ENCODE results near the gene TMEM236. TPM values are rescaled to one million over a fixed set of nuclear protein-coding genes. Genes with fewer than 3 reads are reported as not detected.

The TMEM236 gene, protein sequence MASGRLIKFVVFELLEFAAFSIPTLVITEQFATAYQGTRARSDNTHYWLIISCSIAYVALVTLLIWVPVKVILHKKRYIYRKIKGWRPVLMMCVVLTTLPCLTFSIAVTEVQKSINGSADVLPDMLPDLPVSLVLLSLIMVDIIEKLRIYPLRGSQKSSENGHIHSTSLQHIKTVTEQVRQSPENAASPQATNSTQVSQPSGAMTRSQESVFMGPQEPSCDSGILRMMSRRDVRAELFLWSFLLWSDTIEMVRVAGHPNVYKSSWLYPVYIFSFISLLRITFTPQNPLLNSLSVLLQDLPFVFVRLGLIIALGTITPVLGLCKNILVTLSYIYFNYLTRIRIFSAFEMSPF
- total RNA-seq = under 1 TPM; 0.14 to 0.45 TPM

DNA sequence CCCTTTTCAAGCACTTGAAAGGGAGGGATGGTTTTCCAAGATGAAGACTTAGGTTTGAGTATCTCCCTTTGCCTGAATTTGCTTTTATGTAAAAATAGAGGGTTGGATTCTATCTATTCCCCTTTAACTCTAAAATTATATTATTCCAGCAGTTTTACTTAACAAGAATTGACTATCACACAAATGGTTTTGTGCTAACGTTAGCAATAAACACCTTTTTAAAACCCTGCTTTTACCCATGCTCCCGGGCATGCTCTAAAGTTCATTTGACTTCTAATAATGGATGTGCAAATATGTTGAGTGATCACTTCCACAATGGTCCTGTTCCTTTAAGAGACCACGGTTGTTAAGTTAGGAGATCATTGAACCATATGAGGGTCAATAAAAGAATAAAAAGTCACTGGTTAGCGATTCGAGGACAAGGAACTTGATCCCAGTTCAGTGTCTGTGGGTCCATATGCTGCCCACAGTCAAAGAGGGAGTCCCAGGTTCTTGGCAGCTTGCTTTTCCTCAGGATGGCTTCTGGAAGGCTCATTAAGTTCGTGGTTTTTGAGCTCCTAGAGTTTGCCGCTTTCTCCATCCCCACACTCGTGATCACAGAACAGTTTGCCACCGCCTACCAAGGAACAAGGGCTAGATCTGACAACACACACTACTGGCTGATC lies at the start of gene TMEM236:
Gene TMEM236 (plus strand): TSS at position 421 of the 665 bp plus-strand sequence. CDS start 95 bp downstream, at position 516.
- intact Hi-C loops (cut with DNase I) = no loop called here
- H3K36me3 ChIP-seq = no peaks in the 10 kb centered on the region
- TF ChIP-seq POLR2AphosphoS5 (IDR thresholded peaks at IDR 0.05) (no peak), POLR2A (IDR thresholded peaks at IDR 0.05) (no peak)
- TF ChIP-seq, protein P1, sequence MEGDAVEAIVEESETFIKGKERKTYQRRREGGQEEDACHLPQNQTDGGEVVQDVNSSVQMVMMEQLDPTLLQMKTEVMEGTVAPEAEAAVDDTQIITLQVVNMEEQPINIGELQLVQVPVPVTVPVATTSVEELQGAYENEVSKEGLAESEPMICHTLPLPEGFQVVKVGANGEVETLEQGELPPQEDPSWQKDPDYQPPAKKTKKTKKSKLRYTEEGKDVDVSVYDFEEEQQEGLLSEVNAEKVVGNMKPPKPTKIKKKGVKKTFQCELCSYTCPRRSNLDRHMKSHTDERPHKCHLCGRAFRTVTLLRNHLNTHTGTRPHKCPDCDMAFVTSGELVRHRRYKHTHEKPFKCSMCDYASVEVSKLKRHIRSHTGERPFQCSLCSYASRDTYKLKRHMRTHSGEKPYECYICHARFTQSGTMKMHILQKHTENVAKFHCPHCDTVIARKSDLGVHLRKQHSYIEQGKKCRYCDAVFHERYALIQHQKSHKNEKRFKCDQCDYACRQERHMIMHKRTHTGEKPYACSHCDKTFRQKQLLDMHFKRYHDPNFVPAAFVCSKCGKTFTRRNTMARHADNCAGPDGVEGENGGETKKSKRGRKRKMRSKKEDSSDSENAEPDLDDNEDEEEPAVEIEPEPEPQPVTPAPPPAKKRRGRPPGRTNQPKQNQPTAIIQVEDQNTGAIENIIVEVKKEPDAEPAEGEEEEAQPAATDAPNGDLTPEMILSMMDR (IDR thresholded peaks at IDR 0.05) = no peak
- DNase-seq (ENCODE audit: low spot score) = no peak
- no peak within 1 kb of the TSS for H3K4me3 ChIP-seq
- H3K4me1 ChIP-seq (replicated peaks) = no peaks in the 10 kb centered on the region
- no peaks in the 10 kb centered on the region for H3K9me3 ChIP-seq
- 44% methylated on average over 9 of the region's 9 CpGs for WGBS
- H3K27me3 ChIP-seq (replicated peaks; ENCODE audit: insufficient read depth) = no peaks in the 10 kb centered on the region
- no peak within 1 kb of the TSS for H3K27ac ChIP-seq

DNA sequence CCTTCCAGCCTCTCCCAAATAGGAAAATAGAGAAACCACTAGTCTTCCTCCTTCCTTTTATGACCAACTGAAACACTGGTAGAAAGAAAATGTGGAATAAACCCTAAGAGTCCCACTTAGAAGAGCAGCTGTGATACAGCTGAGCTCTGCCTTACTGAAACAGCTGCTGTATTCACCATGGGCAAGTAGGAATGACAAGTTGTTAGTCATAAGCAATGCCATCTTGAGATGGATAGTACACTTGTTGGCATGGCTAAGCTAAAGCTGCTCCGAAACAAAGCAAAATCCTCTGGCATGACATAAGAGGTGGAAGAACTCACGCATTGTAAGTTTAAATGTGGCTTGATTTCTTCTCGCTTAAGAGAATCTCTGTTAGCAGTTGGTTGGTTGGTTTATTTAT lies 48.3 kb upstream of the TMEM236 start:
- Histone ChIP-seq H3K27ac (no peak overlapping the region), H3K4me3 (no peak overlapping the region), H3K27me3 (replicated peaks; ENCODE audit: insufficient read depth) (no peaks in the 10 kb centered on the region), H3K9me3 (no peaks in the 10 kb centered on the region), H3K36me3 (no peaks in the 10 kb centered on the region), H3K4me1 (replicated peaks) (peaks cover 1% of the 10 kb centered on the region)
- TF ChIP-seq POLR2A (IDR thresholded peaks at IDR 0.05) (no peak), POLR2AphosphoS5 (IDR thresholded peaks at IDR 0.05) (no peak)
- TF ChIP-seq, protein P1 (IDR thresholded peaks at IDR 0.05) = no peak
- 100% methylated on average over 3 of the region's 3 CpGs for WGBS
- intact Hi-C loops (cut with DNase I) = no loop called here
- no peak for DNase-seq (ENCODE audit: low spot score)

DNA sequence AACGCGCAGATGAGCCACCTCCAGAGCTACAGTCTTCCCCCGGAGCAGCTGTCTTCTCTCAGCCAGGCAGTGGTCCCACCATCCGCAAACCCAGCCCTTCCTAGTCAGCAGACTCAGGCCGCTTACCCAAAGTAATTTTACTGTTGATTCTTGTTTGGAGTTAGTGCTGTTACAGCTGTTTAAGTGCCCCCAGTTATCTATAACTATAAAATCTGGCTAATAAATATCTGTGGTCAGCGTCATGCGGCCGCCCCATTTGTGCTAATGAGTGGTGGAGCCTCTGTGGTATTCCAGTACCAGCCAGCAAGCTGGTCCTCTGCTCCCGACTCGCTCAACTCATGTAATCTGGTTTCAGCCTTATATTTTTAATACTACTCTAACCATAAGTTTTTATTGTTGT lies 43.2 kb upstream of the TMEM236 start:
- H3K27ac ChIP-seq = peak overlapping the region; percentile 23 to 70
- no peaks in the 10 kb centered on the region for H3K36me3 ChIP-seq
- WGBS = 71% methylated on average over 10 of the region's 10 CpGs
- no peaks in the 10 kb centered on the region for H3K27me3 ChIP-seq (replicated peaks; ENCODE audit: insufficient read depth)
- peaks cover 12% of the 10 kb centered on the region for H3K4me1 ChIP-seq (replicated peaks)
- TF ChIP-seq, protein P1 (IDR thresholded peaks at IDR 0.05) = no peak
- TF ChIP-seq POLR2AphosphoS5 (IDR thresholded peaks at IDR 0.05) (no peak), POLR2A (IDR thresholded peaks at IDR 0.05) (no peak)
- no peak for DNase-seq (ENCODE audit: low spot score)
- H3K9me3 ChIP-seq = no peaks in the 10 kb centered on the region
- intact Hi-C loops (cut with DNase I) = no loop called here
- H3K4me3 ChIP-seq = no peak overlapping the region

DNA sequence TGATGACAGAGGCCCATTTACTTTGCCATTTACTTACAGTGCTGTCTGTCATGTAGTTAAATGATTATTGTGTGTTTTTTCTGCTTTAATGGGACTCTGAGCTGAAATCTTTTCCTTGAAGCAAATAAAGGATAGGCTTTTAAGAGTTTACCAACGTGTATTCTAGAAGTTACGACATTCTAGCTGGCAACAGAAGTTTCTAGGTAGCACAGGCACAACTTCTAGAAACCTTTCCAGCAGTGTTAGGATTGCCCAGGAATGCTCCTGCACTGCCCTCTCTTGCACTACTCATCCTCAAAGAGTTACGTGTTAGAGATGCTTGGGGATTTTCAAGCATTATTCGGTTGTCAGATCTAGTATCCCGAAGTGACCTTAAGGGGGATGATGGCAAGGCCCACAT lies 42.5 kb upstream of the TMEM236 start:
- no peaks in the 10 kb centered on the region for H3K9me3 ChIP-seq
- intact Hi-C loops (cut with DNase I) = no loop called here
- H3K4me1 ChIP-seq (replicated peaks) = peaks cover 12% of the 10 kb centered on the region
- TF ChIP-seq POLR2AphosphoS5 (IDR thresholded peaks at IDR 0.05) (peak; percentile 93), POLR2A (IDR thresholded peaks at IDR 0.05) (no peak)
- TF ChIP-seq, protein P1 (IDR thresholded peaks at IDR 0.05) = no peak
- no peaks in the 10 kb centered on the region for H3K27me3 ChIP-seq (replicated peaks; ENCODE audit: insufficient read depth)
- 59% methylated on average over 5 of the region's 5 CpGs for WGBS
- peak; percentile 55 for DNase-seq (ENCODE audit: low spot score)
- no peaks in the 10 kb centered on the region for H3K36me3 ChIP-seq
- peak overlapping the region; percentile 58 to 81 for H3K27ac ChIP-seq
- no peak overlapping the region for H3K4me3 ChIP-seq
